GM19397 (cell line): ENCODE data around the gene AFAP1L2.

Experiments used
- ATAC-seq: cut with Tn5 transposase; IDR thresholded peaks from one replicate; pipeline ENCODE4 v1.9.1; 2021; ENCODE audit warnings: mild to moderate bottlenecking, moderate library complexity; ENCODE audit not compliant: unreplicated experiment

Gene AFAP1L2, protein sequence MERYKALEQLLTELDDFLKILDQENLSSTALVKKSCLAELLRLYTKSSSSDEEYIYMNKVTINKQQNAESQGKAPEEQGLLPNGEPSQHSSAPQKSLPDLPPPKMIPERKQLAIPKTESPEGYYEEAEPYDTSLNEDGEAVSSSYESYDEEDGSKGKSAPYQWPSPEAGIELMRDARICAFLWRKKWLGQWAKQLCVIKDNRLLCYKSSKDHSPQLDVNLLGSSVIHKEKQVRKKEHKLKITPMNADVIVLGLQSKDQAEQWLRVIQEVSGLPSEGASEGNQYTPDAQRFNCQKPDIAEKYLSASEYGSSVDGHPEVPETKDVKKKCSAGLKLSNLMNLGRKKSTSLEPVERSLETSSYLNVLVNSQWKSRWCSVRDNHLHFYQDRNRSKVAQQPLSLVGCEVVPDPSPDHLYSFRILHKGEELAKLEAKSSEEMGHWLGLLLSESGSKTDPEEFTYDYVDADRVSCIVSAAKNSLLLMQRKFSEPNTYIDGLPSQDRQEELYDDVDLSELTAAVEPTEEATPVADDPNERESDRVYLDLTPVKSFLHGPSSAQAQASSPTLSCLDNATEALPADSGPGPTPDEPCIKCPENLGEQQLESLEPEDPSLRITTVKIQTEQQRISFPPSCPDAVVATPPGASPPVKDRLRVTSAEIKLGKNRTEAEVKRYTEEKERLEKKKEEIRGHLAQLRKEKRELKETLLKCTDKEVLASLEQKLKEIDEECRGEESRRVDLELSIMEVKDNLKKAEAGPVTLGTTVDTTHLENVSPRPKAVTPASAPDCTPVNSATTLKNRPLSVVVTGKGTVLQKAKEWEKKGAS

DNA sequence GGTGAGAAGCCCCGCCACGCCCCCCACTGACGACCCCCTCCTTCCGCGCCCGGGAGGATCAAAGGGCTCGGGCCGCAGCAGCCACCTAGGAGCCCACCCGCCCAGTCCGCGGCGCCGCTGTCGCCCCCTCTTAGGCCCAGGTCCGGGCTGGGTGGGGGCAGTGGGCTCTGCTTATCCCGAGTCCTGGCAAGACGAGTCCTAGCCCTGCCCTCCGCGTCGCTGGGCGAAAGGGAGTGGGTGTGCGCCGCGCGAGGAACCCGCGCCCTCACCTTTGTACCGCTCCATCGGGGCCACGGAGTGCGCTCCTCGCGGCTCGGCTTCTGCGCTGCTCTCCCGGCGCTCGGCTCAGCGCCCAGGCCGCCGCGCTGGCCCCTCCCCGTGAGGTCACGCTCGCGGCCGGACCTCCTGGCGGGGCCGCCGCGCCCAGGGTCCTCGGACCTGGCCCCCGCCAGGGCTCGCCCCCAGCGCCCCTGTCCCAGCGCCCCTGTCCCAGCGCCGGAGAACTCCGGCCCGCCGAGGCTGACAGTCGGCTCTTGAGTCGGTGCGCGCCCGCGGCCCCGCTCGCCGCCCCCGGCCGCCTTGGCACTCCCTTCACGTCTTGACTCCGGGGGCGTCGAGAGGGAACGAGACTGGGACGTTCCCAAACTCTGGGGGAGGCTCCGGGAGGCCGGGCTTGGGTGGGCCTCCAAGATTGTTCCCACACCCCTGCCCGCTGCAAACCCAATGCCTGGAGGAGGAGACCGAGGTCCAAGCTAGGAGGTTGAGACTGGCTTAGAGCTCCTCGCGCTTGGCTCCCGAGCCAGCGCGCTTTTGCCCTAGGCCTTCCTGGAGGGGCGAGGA, at the start of gene AFAP1L2:
AFAP1L2 (minus strand) TSS at position 332 of the 840 bp plus-strand sequence; CDS start at position 285, 47 bp downstream.
- ATAC-seq = no peak

DNA sequence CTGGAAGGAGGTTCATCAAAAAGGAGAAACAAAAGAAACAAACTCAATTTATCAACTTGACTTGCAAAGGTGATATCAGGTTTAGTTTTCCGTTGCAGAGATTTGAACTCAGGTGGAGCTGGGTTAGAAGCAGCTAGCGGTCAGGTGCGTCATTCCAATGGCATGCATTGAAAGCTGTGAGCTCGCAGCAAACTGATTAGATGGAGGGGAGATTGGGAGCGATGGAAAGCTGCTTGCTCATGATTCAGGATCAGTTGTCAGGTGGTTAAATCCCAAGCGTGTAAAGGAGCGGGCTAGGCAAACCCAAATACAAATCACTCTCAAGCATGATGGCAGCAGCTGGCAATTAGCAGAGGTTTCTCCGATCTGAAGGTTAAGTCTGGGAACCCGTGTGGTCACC, 49.3 kb upstream of the AFAP1L2 start:
- no peak for ATAC-seq

DNA sequence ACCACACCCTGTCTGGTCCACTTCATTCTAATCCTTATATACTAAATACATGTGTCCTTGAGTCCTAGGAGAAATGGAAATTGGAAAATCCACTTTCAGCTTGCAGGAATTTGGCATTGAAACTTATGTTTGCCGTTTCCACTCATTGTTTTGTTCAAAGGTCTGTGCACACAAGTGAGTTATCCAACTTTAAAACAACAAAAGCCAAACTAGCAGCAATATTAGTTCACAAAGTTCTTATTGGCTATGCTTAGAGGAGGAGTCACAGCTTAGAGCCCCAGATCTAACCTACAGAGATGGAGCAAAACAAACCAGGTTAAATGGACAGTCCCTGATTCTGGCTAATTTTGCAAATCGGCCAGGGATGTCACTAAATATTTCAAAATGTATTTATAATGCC, 44.6 kb upstream of the AFAP1L2 start:
- ATAC-seq = no peak

DNA sequence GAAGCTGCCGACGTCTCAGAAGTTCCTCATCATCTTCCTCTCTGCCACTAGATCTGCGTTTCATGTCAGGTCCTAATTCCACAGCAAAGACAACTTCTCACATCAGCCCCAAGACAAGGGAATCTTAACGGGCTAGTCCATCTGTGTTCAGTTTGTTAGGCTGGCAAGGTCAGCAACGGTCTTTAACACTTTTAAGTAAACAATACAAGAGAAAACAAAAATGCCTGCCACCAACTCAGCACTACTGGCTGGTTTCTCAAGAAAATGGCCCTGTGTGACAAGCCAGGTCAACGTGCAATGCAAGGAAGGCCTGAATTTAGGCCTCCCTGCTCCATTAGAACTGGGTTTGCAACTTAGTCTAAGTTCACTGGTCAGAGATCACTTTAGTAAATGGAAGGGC, 41.0 kb upstream of the AFAP1L2 start:
- no peak for ATAC-seq

DNA sequence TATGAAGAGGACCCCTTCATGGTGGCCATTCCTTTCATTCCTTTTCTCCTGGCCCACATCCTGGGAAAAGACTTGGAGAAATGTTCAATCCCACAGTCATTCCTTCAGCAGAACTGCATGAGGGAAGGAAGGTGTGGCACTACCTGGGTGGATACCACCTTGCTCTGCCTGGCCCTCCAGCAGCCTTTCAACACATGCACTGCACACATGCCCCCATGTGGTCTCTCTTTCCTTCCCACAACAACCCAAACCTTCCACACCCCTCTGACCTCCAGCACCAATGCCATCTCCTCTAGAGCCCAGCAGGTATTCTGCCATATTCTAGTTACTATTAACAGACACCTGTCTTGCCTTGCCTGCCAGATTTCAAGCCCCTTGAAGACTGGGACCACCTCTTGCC, 40.5 kb upstream of the AFAP1L2 start:
- no peak for ATAC-seq

DNA sequence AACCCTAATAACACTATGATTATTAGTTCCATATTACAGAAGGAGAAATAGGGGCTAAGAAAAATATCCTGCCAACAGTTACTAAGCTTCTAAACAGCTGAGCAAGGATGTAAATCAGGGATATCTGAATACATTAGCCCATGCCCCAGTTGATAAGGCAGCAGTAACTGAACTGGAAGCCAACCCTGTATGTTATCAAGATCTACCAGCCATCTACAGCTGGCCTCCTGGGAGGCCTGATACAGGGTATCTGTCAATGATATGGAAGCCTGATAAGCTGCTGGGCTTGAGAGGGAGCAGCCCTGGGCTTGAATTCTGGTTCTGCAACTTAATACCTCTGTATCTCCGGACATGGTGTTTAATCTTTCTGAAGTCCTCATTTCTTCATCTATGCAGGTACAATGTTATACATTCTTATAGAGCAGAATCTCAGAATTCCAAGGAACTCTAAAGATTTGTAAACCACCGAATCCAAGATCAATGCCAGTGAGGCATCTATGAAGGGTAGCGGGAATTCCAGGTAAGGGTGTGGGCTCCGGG, 37.9 kb upstream of the AFAP1L2 start:
- ATAC-seq = no peak

DNA sequence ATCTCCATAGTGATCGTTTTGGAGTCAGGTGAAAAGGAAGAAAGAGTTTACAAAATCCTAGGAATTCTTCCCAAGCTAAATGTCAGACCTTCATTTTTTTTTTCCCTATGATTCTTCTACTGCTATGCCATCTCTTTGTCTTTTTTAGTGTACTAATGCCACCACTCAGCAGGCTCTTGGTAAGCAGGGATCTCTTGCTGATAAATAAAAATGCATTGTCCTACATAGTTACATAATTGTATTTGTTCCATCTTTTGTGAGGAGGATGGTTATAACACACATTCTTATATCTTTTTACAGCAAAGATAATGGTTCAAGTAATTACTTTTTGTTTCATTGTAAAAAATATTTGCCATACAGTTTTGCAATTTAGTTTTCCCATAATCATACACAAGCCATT, 36.8 kb upstream of the AFAP1L2 start:
- ATAC-seq = no peak

DNA sequence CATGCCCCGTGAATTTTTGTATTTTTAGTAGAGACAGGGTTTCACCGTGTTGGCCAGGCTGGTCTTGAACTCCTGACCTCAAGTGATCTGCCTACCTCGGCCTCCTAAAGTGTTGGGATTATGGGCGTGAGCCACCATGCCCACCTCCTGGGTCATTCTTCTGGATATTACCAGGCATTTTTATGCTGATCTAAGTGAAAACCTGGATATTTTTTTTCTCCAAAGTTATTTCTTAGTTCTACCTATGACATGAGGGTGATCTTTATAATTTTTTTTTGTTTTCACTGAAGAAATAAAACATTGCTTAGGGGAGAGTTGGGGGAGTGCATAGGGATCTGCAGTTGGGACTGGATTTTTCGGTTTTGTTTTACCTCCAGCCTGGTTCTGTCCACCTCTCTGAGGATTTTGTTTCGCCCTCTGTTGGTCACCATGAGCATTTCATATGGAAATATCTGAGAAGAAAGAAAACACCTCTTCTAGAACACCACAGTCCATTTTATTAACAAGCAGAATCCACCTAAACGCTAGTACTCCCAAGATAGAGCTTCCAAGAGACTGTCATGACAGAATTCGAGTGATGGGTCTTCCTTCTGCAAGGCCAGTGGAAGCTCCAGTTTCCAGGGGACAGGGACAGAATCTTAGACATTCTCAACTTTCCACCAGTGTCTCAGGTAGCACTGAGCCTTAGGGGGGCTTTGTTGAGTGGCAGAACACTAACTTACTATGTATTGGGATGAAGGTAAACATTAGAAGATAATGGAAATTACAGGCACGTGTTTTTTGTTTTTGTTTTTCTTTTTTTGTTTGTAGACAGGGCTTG, 33.4 kb upstream of the AFAP1L2 start:
- no peak for ATAC-seq

DNA sequence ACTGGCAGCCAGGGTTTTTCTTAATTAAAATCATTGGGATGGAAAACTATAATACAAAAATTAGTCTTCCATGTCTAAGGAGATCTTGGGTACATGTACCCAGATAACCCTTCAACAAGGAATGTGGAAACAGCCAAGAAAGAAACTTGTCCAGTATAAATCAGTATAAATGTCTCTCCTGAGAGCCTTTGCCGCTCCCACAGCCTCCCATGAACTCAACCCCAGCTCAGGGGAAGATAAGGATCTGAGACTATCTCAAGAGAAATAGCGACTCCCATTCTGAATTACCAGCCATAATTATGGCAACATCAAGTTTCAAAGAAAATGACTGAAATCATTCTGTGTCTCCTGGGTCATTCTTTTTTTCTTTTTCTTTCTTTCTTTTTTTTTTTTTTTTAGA, 32.6 kb upstream of the AFAP1L2 start:
- no peak for ATAC-seq

DNA sequence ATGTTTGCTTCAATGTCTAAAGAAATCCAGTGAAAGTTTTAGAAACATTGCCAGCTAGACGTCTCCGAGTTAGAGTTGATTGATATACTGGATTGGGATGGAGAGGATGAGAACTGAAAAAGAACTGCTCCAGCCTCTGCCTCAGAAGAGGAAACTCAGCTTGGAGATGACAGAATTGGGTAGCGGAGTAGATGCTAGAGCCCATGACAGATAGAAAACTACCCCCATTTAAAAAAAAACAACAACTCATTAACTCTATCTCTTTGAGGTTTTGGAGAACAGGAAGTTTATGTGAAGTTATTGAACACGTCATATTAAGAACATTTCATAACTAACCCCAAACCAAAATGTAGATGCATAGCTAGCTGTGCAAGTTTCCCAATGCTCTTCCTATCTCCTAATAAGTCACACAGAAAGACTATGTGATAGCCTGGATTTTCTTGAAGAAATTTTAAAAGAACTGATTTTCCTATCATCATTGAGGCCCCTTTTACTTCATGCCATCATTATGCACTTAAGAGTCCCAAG, 28.3 kb upstream of the AFAP1L2 start:
- no peak for ATAC-seq

DNA sequence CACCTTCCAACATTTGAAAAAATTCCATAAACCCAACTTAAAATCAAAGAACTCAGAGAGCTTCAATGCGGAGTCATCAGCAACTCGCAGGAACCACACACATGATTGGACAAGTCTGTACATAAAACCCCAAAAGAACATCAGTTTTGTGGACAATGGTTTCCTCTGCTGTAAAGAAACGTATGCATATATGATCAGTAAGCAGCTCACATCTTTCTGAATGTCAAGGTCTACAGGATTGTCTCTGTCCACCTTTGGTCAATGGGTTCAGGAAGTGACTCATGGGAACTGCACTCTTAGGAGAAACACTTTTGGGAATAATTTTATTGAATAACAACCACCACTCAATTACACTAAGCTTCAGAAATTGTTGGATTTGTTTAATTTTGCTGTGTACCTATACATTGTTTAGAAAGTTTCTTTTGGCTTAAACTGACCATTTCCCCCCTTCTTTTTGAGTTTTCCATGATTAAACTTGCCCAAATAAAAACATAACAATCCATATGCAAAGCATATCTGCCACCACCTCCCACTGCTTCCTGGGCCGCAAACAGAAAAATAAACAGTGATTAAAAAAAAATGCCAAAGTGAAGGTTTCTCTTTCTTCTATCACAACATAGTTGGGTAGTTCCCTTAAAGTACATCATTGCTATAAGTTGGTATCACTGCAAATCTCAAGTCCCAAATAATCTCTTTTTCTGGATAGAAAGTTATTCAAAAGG, 27.3 kb upstream of the AFAP1L2 start:
- ATAC-seq = no peak

DNA sequence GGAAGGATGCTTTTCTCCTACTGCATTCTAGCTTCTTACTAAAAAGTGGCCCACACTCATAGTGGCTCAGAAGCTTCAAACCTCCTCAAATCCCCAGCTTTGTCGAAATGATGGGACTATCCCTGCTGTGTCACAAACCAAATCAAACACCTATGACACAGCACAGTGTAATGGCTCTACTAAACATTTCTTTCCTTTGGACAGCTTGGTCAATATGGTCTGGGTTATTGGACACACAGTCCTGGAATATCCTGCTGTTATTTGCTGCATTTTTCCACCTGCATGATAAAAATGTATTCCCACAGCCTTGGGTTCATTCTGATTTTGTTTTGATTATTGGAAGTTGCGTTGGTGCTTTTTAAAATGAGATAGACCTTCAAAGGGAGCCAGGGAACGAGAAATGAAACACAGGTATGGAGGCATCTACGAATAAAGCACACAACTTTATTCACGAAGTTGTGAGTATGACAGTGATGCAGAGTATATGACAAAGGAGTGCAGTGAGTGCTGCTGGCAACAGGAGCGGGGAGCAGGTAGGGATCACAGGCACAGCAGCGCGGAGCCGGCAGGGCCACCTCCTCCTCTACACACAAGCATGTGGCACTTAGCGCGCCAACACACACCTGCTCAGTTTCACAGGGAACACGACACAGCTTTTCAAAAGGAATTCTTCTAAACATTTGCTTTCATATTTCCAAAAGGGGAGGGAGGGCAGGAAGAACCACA, 26.5 kb upstream of the AFAP1L2 start:
- no peak for ATAC-seq

DNA sequence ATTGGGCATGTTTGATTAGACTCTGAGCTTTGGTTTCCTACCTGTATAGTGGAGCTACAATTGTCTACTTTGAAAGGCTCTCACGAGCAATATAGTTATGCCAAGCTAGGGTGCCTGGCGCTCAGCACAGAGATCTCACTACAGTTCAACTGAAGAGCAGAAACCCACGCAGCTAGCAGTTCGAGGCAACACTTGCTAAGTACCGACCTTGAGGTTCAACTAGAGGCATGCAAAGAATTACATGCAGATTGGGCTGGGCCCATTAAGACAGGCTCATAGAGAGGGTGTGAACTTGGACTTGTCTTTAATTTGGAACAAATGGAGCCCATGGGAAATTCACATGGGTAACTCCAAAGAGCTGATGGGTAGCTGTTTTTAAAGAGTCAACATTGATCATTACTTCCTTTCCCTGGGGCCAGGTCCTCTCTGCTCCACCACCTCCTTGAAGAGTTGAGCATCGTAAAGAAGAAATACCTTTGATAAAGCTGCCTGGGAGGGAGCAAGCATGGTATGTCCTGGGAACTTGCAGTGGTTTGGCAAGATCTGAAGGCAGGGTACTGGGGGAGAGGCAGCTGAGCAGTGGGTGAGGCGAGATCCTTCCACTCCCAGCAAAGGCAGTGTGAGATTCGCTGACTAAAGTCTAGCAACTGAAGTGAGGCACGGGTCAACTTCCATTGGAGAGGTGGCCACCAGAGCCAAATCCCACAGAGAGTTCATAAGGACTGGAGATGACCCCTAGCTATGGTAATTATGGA, 25.5 kb upstream of the AFAP1L2 start:
- ATAC-seq = no peak

DNA sequence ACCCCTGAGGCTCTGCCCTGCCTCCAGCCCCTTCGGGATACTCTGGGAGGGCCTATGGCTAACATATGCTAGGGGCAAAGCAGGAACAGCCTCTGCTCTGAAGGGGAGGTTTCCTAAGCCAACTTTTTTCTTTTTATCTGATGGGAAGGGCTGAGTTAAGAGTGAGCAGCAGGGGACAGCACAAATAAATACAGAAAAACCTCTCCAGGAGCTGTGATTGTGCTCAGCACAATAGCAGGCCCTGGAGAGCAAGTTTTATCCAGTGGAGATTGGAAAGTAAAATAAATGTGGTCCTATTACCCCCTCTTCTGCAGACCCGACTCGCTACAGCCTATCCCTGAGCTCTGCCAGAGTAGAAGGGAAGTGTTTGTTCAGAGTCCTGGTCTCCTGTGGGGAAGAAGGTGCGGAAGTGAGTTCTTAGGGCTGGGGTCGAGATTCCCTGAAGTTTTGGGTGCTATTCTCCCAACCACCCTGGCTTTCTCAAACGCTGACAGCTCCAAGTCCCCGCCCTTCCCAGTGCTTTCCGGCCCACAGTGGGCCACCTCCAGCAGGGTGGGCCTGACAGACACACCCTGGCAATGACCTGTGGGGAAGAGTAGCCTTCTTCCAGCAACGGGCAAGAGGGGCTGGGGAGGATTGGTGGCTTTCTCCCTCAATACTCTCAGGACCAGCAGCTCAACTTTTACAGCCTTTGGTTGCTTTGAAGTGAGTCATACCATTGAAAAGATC, 23.0 kb upstream of the AFAP1L2 start:
- ATAC-seq = no peak

DNA sequence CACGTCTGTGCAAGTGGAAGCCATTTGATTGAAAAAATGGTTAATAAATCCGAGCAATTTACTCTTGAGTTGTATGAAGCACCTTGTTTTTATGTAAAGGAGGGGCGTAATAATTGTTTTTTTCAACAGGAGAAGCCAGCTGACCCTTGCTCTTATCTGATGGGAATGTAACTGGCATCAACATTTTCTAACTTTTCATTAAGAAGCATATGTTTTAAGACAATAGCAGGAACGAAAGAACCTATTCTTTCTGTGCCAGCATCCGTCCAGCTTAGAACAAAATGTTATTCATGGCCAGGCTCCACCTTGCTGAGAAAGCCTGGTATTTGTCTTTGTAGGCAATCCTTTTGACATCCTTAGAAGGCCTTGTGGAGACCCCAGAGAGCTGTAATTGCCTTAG, 22.2 kb upstream of the AFAP1L2 start:
- ATAC-seq = no peak

DNA sequence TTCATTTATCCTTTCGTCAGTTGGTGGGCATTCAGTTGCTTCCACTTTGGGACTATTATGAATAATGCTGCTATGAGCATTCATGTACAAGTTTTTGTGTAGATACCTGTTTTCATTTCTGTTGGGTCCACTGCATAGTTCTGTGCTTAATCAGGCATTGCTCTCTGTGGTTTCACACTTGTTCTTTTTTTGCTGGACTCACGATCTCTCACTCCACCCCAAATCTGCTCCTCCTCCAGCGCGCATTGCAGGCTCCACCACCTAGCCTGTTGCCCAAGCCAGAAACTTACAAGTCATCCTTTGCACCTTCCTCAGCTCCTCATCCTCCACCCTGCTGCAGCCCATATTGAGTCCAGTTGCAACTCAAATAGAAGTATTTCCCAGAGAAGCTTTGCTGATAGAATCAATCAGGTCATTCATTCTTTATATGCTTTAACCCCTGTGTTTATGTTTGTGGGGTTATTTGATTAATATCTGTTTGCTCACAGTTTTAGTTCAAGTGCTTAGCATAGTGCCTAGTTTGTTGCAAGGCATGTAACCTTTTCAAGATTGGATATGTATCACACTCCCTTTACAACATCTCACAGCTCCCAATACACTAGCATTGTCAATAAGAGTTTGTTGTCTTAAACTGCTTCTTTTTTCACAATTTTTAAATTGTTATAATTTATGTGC, 16.6 kb upstream of the AFAP1L2 start:
- no peak for ATAC-seq

DNA sequence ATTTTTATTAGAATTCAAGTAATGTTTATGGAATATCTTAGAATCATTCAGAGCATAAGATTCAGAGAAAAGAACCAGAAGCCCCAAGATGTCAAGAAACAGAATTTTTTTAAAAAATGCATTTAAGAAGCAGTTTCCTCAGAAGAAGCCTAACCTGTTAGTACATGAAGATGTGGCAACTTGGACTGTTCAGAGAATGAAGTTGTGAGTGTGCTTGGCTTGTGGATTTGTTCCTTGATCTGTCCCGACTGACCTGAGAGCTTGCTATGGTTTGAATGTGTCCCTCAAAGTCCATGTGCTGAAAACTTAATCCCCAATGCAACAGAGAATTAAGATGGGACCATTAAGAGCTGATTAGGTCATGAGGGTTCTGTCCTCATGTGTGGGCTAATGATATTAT, 13.8 kb upstream of the AFAP1L2 start:
- ATAC-seq = no peak
